Liver (tissue), 3 donors: ENCODE results near the gene QKI.

Experiments used
- ATF3 ChIP-seq: IDR thresholded peaks from 2 replicates; pipeline ENCODE4 v1.6.1; 2016; ENCODE audit warnings: antibody characterized with exemption
- EGR1 ChIP-seq, 2 donors: IDR thresholded peaks; 2 replicates each; pipeline ENCODE4 v1.6.1; 2016 to 2018; ENCODE audit warnings: antibody characterized with exemption in 2 of 2, low read depth in 2 of 2
- FOXA1 ChIP-seq: IDR thresholded peaks from 2 replicates; pipeline ENCODE4 v1.6.1; 2016; ENCODE audit warnings: antibody characterized with exemption
- HNF4G ChIP-seq: IDR thresholded peaks from 2 replicates; pipeline ENCODE4 v1.6.1; 2016; ENCODE audit warnings: antibody characterized with exemption
- JUND ChIP-seq, 2 donors: IDR thresholded peaks; 2 replicates each; pipeline ENCODE4 v1.6.1; 2016; ENCODE audit warnings: antibody characterized with exemption in 2 of 2
- MAX ChIP-seq: IDR thresholded peaks from 2 replicates; pipeline ENCODE4 v1.6.1; 2016; ENCODE audit warnings: antibody characterized with exemption
- RAD21 ChIP-seq, 2 donors: IDR thresholded peaks; 2 replicates each; pipeline ENCODE4 v1.6.1; 2016; ENCODE audit warnings: antibody characterized with exemption in 2 of 2, mild to moderate bottlenecking in 2 of 2
- YY1 ChIP-seq: IDR thresholded peaks from 2 replicates; pipeline ENCODE4 v1.6.1; 2016; ENCODE audit warnings: antibody characterized with exemption, mild to moderate bottlenecking
- ZBTB33 ChIP-seq: IDR thresholded peaks from 2 replicates; pipeline ENCODE4 v1.6.1; 2016; ENCODE audit warnings: antibody characterized with exemption
- TF ChIP-seq, protein P1 (sequence below): IDR thresholded peaks from 2 replicates; pipeline ENCODE4 v1.6.1; 2016; ENCODE audit warnings: antibody characterized with exemption, mild to moderate bottlenecking
- TF ChIP-seq, protein P2 (sequence below): fragments of 150-350 bp; IDR thresholded peaks from 2 replicates; pipeline ENCODE4 v1.5.1; 2017; ENCODE audit warnings: improper control_type of control experiment, low read depth, low read length; ENCODE audit not compliant: missing input control
- donor health status: healthy.
- donor health status: healthy.

- TF ChIP-seq ZBTB33 (no peak), ATF3 (no peak), HNF4G (no peak), MAX (no peak), YY1 (no peak), RAD21 (IDR thresholded peaks at IDR 0.05) (no peak), FOXA1 (no peak), JUND (IDR thresholded peaks at IDR 0.05) (no peak), EGR1 (IDR thresholded peaks at IDR 0.05; ENCODE audit: low read depth in 2 of 2) (no peak)
- TF ChIP-seq, protein P1, sequence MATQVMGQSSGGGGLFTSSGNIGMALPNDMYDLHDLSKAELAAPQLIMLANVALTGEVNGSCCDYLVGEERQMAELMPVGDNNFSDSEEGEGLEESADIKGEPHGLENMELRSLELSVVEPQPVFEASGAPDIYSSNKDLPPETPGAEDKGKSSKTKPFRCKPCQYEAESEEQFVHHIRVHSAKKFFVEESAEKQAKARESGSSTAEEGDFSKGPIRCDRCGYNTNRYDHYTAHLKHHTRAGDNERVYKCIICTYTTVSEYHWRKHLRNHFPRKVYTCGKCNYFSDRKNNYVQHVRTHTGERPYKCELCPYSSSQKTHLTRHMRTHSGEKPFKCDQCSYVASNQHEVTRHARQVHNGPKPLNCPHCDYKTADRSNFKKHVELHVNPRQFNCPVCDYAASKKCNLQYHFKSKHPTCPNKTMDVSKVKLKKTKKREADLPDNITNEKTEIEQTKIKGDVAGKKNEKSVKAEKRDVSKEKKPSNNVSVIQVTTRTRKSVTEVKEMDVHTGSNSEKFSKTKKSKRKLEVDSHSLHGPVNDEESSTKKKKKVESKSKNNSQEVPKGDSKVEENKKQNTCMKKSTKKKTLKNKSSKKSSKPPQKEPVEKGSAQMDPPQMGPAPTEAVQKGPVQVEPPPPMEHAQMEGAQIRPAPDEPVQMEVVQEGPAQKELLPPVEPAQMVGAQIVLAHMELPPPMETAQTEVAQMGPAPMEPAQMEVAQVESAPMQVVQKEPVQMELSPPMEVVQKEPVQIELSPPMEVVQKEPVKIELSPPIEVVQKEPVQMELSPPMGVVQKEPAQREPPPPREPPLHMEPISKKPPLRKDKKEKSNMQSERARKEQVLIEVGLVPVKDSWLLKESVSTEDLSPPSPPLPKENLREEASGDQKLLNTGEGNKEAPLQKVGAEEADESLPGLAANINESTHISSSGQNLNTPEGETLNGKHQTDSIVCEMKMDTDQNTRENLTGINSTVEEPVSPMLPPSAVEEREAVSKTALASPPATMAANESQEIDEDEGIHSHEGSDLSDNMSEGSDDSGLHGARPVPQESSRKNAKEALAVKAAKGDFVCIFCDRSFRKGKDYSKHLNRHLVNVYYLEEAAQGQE, result no peak
- TF ChIP-seq, protein P2, sequence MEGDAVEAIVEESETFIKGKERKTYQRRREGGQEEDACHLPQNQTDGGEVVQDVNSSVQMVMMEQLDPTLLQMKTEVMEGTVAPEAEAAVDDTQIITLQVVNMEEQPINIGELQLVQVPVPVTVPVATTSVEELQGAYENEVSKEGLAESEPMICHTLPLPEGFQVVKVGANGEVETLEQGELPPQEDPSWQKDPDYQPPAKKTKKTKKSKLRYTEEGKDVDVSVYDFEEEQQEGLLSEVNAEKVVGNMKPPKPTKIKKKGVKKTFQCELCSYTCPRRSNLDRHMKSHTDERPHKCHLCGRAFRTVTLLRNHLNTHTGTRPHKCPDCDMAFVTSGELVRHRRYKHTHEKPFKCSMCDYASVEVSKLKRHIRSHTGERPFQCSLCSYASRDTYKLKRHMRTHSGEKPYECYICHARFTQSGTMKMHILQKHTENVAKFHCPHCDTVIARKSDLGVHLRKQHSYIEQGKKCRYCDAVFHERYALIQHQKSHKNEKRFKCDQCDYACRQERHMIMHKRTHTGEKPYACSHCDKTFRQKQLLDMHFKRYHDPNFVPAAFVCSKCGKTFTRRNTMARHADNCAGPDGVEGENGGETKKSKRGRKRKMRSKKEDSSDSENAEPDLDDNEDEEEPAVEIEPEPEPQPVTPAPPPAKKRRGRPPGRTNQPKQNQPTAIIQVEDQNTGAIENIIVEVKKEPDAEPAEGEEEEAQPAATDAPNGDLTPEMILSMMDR, result no peak
These were observed 45.0 kb downstream of the QKI start for GRCh38 chr6:163459536-163459935.
